Pancreas (tissue), 10 donors: ENCODE results near the gene TBX18. TPM values are rescaled to one million over a fixed set of nuclear protein-coding genes. Genes with fewer than 3 reads are reported as not detected.

Experiments used
- ATAC-seq, 4 donors: fragments of 200-7000 bp; cut with Tn5 transposase; one replicate each; pipeline versions ENCODE4 v1.8.0 to v1.9.1; 2020; ENCODE audit warnings: mild to moderate bottlenecking in 4 of 4, moderate library complexity in 4 of 4
- DNase-seq, 6 donors: peaks; one replicate each; pipeline ENCODE4 v3.0.0-alpha.2; 2020
- FAIRE-seq: peaks from 2 replicates; lab custom pipeline; 2012; peaks lifted over from hg19 to GRCh38; lab: Jason Lieb, UNC
- H3K27ac ChIP-seq, 4 donors: fragments of 200-600 bp; sonication (generic); 1 replicate in 3 of 4; 2 replicates in 1 of 4; pipeline versions ENCODE4 v1.5.0 to v1.8.0; 2020
- H3K27me3 ChIP-seq, 4 donors: fragments of 200-600 bp; one replicate each; pipeline ENCODE4 v1.8.0; 2021
- H3K36me3 ChIP-seq, 3 donors: fragments of 200-600 bp; sonication (generic) in 1 of 3; one replicate each; pipeline versions ENCODE4 v1.5.0 to v1.8.0; 2020 to 2021
- H3K4me1 ChIP-seq, 3 donors: fragments of 200-600 bp; one replicate each; pipeline ENCODE4 v1.8.0; 2021
- H3K4me3 ChIP-seq, 4 donors: fragments of 200-600 bp; sonication (generic) in 2 of 4; one replicate each; pipeline versions ENCODE4 v1.5.0 to v1.8.0; 2020 to 2021
- H3K9me3 ChIP-seq, 4 donors: fragments of 200-600 bp; one replicate each; pipeline ENCODE4 v1.8.0; 2021
- WGBS, 2 donors: extraction: QIAGEN DNeasy Blood & Tissue Kit; methylation state at CpG; one replicate each; pipeline ENCODE4 v1.1.7; 2013; 5-methylcytosine and 5-hydroxymethylcytosine counted together
- intact Hi-C, 3 donors: fragments of 100-400 bp; cut with DNase I; formaldehyde crosslinking; loops; one replicate each; pipeline versions ENCODE4 v1.11.1 to v1.14.2; 2022
- polyA plus RNA-seq, 2 donors: library from polyadenylated mRNA; stranded (reverse); fragments of 200-250 nt; gene quantifications; one replicate each; pipeline ENCODE4 v1.2.3, GENCODE V29; 2013
- total RNA-seq, 6 donors: library from RNA; stranded (reverse); fragmentation: NEBNext Ultra II Directional in 4 of 6; extraction: Animal tissue kit (Norgen Biotek cat#: 25700) in 4 of 6; gene quantifications; one replicate each; pipeline versions ENCODE4 v1.2.1 to v1.2.4, GENCODE V29; 2021 to 2023
- TF ChIP-seq, protein P1 (sequence below), 4 donors: fragments of 200-600 bp; sonication (generic) in 3 of 4; IDR thresholded peaks; one replicate each; pipeline versions ENCODE4 v1.5.0 to v1.8.0; 2021; ENCODE audit warnings: antibody characterized with exemption in 4 of 4
- donor health status: healthy with polysubstance abuse.
- donor health status: DM: no; HTN: no; CAD: no; lungs with moderate emphysema.
- donor health status: DM: no; HTN: no; CAD: no.
- donor health status: control.
- donor health status: control.
- donor health status: Bipolar disorder and iron deficiency.
- donor health status: DM: yes; HTN: yes; CAD: no.
- donor health status: DM: no; HTN: no; CAD: no.
- donor health status: DM: no; HTN: no; CAD: no.
- donor health status: DM: yes; HTN: yes; CAD: no.

TBX18 gene
- total and polyA plus RNA-seq, 8 donors = 0.08 to 0.84 (median 0.52) TPM; not detected in 1

DNA sequence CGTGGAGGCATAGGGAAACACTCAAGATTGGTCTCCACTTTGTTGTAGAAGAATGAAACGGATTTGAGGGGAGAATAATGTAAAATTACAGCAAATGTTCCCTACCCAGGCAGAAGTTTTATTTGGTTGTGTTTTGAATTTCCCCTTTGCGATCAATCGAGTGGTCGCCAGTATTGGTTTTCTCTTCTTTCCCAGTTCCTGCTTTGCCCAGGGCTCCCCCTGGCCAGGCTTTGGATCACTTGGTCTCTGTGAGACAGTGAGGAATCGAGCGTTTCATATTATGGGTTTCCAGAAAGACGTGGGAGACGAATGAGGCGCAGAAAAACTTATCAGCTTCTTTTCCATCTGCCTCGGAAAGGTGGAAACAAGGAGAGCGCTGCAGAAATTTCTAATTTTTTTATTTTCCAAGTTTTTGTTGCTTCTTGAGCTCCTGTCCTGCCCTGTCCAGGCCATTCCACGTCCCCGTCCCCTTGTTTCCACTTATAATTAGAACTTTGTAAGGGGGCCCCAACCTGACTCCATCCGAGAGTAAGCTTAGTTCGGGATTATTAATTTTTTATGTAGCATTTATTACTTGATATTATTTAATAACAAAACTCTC is 7.5 kb upstream of the TBX18 start:
- WGBS, 2 donors = 11 to 12% methylated on average over 16 of the region's 16 CpGs
- intact Hi-C loops = no loop called here
- Histone ChIP-seq H3K27ac (no peak overlapping the region), H3K4me1 (no peaks in the 10 kb centered on the region), H3K9me3 (no peaks in the 10 kb centered on the region), H3K36me3 (no peaks in the 10 kb centered on the region), H3K27me3 (peaks cover 16 to 71% (median 39%) of the 10 kb centered on the region in 4 donors), H3K4me3 (no peak overlapping the region)
- ATAC-seq (no peak), DNase-seq (no peak), FAIRE-seq (no peak)
- TF ChIP-seq, protein P1, sequence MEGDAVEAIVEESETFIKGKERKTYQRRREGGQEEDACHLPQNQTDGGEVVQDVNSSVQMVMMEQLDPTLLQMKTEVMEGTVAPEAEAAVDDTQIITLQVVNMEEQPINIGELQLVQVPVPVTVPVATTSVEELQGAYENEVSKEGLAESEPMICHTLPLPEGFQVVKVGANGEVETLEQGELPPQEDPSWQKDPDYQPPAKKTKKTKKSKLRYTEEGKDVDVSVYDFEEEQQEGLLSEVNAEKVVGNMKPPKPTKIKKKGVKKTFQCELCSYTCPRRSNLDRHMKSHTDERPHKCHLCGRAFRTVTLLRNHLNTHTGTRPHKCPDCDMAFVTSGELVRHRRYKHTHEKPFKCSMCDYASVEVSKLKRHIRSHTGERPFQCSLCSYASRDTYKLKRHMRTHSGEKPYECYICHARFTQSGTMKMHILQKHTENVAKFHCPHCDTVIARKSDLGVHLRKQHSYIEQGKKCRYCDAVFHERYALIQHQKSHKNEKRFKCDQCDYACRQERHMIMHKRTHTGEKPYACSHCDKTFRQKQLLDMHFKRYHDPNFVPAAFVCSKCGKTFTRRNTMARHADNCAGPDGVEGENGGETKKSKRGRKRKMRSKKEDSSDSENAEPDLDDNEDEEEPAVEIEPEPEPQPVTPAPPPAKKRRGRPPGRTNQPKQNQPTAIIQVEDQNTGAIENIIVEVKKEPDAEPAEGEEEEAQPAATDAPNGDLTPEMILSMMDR (IDR thresholded peaks at IDR 0.05) = no peak

DNA sequence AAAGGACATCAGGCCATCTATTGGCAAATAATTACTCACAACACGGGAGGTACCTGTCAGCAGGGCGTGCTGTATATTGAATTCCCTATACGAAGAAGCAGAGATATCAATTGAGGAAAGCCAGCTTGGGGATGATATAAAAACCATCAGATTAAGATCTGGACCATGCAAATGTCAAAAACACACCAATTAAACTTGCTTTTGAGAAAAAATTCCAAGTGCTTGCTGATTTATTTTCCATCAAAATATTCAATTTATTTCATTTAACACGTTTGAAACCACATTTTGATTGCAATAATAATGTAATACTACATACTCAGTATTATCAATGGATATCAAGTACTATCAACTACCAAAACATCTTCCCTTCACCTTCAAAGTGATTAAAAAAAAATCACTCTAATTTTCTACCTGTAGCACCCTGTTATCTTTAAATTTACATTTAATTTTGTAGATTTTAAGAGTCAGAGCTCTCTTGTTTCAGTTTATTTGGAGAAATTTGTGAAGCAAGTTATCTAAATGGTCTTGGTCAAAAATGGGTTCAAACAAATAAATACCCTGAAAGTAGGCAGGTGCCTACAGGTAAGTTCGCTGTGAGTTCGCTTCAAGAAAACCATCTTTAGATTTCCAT is 6.8 kb upstream of the TBX18 start:
- Histone ChIP-seq H3K4me1 (no peaks in the 10 kb centered on the region), H3K27ac (no peak overlapping the region), H3K27me3 (peaks cover 16 to 76% (median 45%) of the 10 kb centered on the region in 4 donors), H3K36me3 (no peaks in the 10 kb centered on the region), H3K4me3 (no peak overlapping the region), H3K9me3 (no peaks in the 10 kb centered on the region)
- no peak for DNase-seq
- WGBS, 2 donors = 12% methylated on average over 6 of the region's 6 CpGs
- FAIRE-seq = no peak
- TF ChIP-seq, protein P1 (IDR thresholded peaks at IDR 0.05) = no peak
- intact Hi-C loops = no loop called here
- no peak for ATAC-seq

DNA sequence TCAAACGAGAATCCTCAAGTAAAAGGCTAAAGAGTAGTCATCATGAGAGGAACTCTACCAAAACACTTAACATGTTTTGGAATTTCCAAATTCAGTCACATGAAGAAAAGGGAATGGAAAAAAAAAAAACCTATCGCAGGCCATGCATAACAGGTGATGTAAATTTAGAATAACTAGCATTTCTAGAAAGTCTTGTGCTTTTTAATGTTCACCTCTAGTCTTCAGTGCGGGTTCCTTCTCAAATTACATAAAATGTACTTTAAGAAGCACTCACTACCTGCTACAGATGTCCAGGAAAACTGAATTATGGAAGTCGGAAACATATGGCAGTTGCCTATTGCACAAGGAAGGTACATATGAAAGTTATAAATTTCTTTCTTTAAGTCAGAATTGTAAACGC is 6.1 kb upstream of the TBX18 start:
- no peak for ATAC-seq
- no peak for DNase-seq
- no peaks in the 10 kb centered on the region for H3K36me3 ChIP-seq
- H3K9me3 ChIP-seq = no peaks in the 10 kb centered on the region
- FAIRE-seq = no peak
- intact Hi-C loops = no loop called here
- no peaks in the 10 kb centered on the region for H3K4me1 ChIP-seq
- H3K4me3 ChIP-seq = no peak overlapping the region
- peaks cover 16 to 79% (median 47%) of the 10 kb centered on the region in 4 donors for H3K27me3 ChIP-seq
- no peak overlapping the region for H3K27ac ChIP-seq
- TF ChIP-seq, protein P1 (IDR thresholded peaks at IDR 0.05) = no peak
- WGBS, 2 donors = 19 to 27% methylated on average over 5 of the region's 5 CpGs

DNA sequence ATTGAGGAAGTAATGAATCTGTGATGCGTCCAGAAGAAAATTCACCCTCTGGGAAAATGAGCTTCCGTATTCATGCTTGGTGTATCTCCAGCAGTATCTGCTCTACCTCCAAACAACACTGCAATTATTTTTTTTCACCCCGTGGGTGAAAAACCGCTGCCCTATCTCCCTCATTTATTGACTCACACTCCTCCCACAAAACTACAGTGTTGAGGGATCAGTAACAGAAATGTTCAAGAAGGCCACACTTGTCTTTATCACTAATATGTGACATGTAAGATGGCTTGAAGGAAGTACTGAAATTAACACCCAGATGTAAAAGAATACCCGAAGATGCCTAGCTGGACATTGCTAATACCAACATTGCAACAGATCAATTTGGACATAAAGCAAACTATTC is 4.9 kb upstream of the TBX18 start:
- ATAC-seq (no peak), FAIRE-seq (no peak), DNase-seq (no peak)
- Histone ChIP-seq H3K27ac (no peak overlapping the region), H3K36me3 (no peaks in the 10 kb centered on the region), H3K27me3 (peaks cover 12 to 90% (median 49%) of the 10 kb centered on the region in 4 donors), H3K4me1 (no peaks in the 10 kb centered on the region), H3K9me3 (no peaks in the 10 kb centered on the region), H3K4me3 (no peak overlapping the region)
- intact Hi-C loops = no loop called here
- TF ChIP-seq, protein P1 (IDR thresholded peaks at IDR 0.05) = no peak
- 11 to 13% methylated on average over 5 of the region's 5 CpGs for WGBS, 2 donors
